SK-N-SH (cell line): Measurements from ENCODE around the gene GAPVD1.

Source experiments
- CHD2 ChIP-seq: fragments of 150-350 bp; IDR thresholded peaks from 2 replicates; pipeline ENCODE4 v1.6.1; 2018; ENCODE audit warnings: low read length; ENCODE audit not compliant: partially characterized antibody
- CTCF ChIP-seq: fragments of 200-600 bp; sonication (generic); IDR thresholded peaks from 2 replicates; pipeline ENCODE4 v1.6.1; 2017; ENCODE audit warnings: antibody characterized with exemption, mild to moderate bottlenecking, moderate library complexity
- EP300 ChIP-seq, 2 experiments: IDR thresholded peaks; 2 replicates each; pipeline versions ENCODE4 v1.4.0 to v1.6.1; 2012; ENCODE audit warnings: borderline replicate concordance in 1 of 2, low read depth in 1 of 2, low read length in 1 of 2
- EZH2phosphoT487 ChIP-seq: fragments of 200-600 bp; sonication (generic); IDR thresholded peaks from 2 replicates; pipeline ENCODE4 v1.6.1; 2017; ENCODE audit warnings: low read depth, mixed run types, mild to moderate bottlenecking, antibody characterized with exemption, moderate library complexity, borderline replicate concordance
- RFX5 ChIP-seq: IDR thresholded peaks from 2 replicates; pipeline ENCODE4 v1.6.1; 2012; ENCODE audit warnings: mild to moderate bottlenecking, improper control_type of control experiment, low read length

- no peak for TF ChIP-seq EZH2phosphoT487
- no peak for TF ChIP-seq RFX5
- no peak for TF ChIP-seq CHD2
- TF ChIP-seq CTCF: no peak
- TF ChIP-seq EP300 (IDR thresholded peaks at IDR 0.05; ENCODE audit: borderline replicate concordance in 1 of 2, low read depth in 1 of 2, low read length in 1 of 2): no peak
These were observed 69.0 kb downstream of the GAPVD1 start for GRCh38 chr9:125330587-125330986.
